Cardiac septum (tissue), 1 donor: Measurements from ENCODE around the gene NFIA. TPM values are rescaled to one million over a fixed set of nuclear protein-coding genes. Genes with fewer than 3 reads are reported as not detected.

Source experiments
- DNase-seq: peaks from one replicate; pipeline ENCODE4 v3.0.0-alpha.2; 2020; ENCODE audit warnings: low spot score
- intact Hi-C: fragments of 100-400 bp; cut with DNase I; formaldehyde crosslinking; loops from one replicate; pipeline ENCODE4 v1.14.0; 2022
- total RNA-seq: library from RNA; stranded (reverse); fragmentation: NEBNext Ultra II Directional; extraction: Animal tissue kit (Norgen Biotek cat#: 25700); gene quantifications from one replicate; pipeline ENCODE4 v1.2.1, GENCODE V29; 2021
- donor health status: DM: no; HTN: no; CAD: no.

NFIA gene
- total RNA-seq, 1 donor from 2014 or later, result 78.6 TPM

DNA sequence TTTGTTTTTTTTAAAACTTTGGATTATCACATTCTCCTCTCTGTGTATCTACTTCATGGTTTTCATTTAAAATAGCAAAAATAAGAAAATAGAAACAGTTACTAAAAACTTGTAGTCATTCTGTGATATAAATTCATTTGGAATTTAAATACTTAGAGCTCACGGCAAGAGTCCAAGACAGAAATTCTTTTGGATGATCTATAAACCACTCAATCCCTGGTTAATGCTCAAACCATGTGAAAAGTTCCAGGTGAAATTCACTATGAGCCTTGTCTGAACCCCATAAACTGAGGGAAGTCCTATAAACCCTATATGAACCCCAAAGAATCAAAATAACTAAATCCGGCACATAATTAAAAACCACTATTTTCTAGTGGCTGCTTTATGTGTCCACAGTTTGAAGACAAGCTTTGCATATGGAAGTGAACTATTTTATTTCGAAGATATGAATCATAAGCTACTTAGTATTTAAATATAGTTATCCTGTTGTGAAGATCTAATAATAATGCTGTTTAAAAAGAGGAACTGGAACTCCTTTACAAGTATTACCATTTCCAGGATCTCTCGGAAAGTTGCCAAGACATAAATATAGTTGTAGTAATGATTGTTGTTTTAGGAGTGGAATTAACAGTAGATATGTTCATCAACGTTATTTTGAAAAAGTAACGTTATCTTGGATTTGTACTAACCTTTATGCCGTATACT, 163.5 kb downstream of the NFIA start:
- no peak for DNase-seq
- intact Hi-C loops, result no loop called here

DNA sequence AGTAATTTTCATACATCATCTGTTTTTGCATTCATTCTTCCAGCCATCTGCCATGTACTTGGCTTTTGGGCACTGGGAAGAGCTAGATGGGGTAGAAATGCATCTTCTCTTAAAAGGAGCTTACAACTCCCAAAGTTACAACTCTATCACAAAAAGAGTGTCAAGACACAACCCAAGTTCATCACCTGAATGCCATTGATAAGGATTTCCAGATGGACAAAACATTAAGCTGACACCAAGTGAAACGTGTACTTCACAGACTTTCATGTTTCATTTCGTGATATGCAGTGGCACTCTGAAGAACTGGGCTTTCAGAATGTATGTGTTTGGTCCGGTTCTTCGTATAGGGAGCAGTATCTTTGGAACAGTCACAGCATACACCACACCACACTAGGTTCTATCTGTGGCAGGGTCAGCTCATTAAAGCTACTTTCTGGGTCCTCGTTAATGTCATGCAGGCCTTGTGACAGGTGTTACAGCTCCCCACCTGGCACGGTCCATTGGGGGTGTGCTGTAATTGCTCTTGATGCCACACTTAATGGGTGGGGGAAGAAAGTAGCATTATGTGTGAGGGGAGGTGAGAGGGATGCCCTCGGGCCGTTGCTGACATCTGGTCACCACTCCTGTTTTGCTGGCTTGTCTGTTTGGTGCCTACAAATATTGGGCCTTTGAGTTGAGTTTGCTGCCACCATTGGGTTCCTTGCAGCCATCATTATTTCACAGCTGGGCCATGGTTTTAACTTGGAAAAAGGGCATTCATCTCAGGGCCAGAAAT, 164.9 kb downstream of the NFIA start:
- no peak for DNase-seq
- intact Hi-C loops, result no loop called here

DNA sequence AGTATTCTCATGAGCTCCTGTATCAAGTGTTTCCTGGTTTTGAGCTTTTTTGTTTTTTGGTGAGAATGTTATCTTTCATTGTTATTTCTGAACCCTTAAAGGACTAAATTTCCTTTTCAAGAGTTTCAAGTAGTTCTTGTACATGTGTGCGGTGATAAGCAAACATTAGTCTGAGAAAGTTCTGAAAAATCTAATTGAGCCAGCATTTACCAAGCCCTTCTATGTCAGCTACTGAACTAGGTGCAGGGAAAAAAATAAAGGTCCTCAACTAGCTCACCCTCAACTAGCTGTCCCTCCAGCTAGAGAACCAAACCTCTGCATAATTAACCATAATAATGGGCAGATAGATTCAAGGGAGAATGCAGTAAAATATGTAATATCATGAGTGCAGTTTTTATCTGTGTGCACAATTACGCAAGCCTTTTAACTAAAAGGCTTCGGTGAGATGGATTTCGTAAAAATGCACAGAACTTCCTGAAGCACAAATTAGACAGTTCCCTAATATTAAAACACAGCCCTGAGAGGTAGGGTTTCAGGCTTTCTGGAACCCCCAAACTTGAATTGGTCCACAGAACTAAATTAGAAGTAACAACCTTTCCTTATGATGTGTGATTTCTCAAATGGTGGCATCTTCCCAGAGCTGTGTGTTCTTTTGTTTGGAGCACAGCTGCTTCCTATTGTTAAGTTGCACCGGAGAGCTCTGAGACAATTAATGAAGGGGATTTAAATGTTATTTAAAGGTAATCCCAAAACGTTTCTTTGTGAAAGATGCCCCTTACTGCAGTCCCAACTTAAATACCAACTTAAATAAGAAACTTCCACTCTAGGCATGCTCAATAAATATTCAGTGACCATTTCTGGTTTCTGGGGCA, 165.8 kb downstream of the NFIA start:
- intact Hi-C loops, result no loop called here
- no peak for DNase-seq

GRCh38 chr1:61250933-61251332, 168.6 kb downstream of the NFIA start:
- DNase-seq, result no peak
- intact Hi-C loops, result loop anchor here (5.0 to 10.0 kb wide), 2 partner anchors 119 to 194 kb away; no protein-coding TSS in a partner anchor

- no peak for DNase-seq
- intact Hi-C loops, result loop anchor here (5.0 to 10.0 kb wide), 2 partner anchors 121 to 192 kb away; no protein-coding TSS in a partner anchor
These were observed 170.8 kb downstream of the NFIA start for GRCh38 chr1:61253059-61253735.

DNA sequence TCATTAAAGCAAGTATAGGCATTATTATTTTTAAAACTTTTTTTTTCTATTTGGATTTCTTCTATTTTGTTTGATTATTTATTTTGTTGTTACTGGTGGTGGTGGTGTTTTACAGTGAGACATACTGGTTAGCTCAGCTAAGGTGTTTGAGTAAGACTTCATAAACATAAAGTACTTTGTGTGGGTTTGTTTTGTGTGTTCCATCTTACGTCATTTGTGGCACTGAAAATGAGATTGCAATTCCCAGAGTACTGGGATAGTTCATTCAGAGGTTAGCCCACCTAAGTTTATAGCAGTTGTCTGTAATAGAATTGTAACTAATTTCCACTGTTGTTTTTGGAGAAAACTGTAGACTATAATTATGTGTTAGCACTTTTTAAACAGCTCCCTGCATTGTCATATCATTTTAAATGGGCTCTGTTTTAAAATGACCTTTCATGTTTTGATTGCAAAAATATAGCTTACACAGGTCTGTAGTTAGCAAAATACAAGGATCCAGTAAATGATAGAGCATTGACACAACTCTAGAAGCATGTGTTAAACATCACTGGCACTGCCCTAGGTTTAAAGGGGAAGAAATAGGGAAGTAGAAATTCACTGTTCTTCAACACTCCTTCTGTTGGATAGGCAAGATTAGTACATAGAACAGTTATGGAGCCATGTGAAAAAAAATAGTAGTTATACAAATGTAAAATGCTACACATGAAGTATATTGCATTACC, 171.7 kb downstream of the NFIA start:
- intact Hi-C loops, result loop anchor here (5.0 to 10.0 kb wide), 2 partner anchors 122 to 191 kb away; no protein-coding TSS in a partner anchor
- DNase-seq, result no peak

- intact Hi-C loops, result loop anchor here (5.0 to 10.0 kb wide), 3 partner anchors 83 to 190 kb away; no protein-coding TSS in a partner anchor
- no peak for DNase-seq
These were observed 172.4 kb downstream of the NFIA start for GRCh38 chr1:61254634-61255357.

- no peak for DNase-seq
- intact Hi-C loops, result loop anchor here (5.0 to 10.0 kb wide), 2 partner anchors 82 to 189 kb away; no protein-coding TSS in a partner anchor
These were observed 173.0 kb downstream of the NFIA start for GRCh38 chr1:61255358-61255703.

DNA sequence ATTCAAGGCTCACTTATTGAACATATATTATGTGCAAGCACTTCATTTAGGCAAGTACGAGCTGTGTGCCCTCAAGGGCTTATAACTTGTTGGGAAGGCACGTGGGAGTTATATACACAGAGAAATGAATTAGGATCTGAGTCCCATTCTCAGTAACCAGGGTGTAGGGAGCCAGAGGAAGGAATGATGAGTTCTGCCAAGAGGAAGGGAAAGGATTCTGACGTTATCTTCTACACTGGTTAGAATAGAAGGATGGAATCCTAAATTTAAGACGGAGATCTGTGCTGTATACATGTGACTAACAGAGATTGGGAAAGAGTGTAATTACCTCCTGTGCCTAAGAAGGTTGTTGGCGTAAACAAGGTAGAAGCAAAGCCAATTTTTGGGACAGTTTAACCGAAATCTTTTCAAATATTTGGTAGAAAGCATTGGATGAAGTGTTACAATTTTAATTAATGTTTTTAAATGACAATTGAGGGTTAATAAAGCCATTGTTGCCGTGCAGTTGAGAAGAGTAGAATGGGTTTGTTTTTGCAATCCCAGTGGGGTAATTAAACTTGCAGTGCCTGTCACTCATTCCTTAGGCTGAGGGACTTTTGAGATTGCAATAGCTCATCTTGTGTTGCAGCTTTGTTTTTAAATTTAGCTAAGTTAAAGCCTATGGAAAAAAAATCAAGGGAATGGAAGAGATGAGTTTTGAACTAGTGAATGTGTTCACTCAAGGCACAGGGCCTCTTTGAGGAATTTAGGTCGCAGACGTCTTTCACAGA, 177.2 kb downstream of the NFIA start:
- DNase-seq, result no peak
- intact Hi-C loops, result loop anchor here (5.0 to 10.0 kb wide), 2 partner anchors 78 to 185 kb away; no protein-coding TSS in a partner anchor

DNA sequence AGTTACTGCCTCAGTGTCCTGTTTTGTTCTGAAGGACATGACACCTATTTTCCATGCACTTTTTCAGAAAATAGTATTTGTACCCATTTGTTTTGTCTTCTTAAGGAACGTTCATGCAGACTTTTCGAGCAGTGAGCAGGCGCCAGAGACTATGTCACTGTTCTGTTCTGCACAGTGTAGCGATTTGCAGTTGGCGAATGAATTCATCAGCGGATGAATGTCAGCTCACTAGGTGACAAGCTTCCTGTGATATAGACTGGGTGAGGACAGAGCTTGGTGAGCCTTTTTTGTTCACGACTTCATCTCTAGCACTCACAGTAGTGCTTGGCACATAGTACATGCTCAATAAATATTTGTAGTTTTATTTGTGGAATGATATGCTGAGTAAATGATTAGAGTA, 177.8 kb downstream of the NFIA start:
- intact Hi-C loops, result no loop called here
- no peak for DNase-seq

GRCh38 chr1:61261595-61261994, 179.2 kb downstream of the NFIA start:
- intact Hi-C loops, result no loop called here
- no peak for DNase-seq

- intact Hi-C loops, result no loop called here
These were observed 181.8 kb downstream of the NFIA start for GRCh38 chr1:61263905-61264824.

GRCh38 chr1:61264825-61265242, 182.5 kb downstream of the NFIA start:
- intact Hi-C loops, result no loop called here
- no peak for DNase-seq

More at GRCh38 chr1:61263905-61264824, 181.8 kb downstream of the NFIA start:
- no peak for DNase-seq

GRCh38 chr1:61265665-61266064, 183.3 kb downstream of the NFIA start:
- intact Hi-C loops, result no loop called here
- DNase-seq, result no peak

- intact Hi-C loops, result no loop called here
- DNase-seq, result no peak
These were observed 184.4 kb downstream of the NFIA start for GRCh38 chr1:61266738-61267137.

GRCh38 chr1:61268546-61269240, 186.3 kb downstream of the NFIA start:
- DNase-seq, result no peak
- intact Hi-C loops, result no loop called here
